H9 (cell line): Measurements from ENCODE around the gene ZMYND8. TPM values are rescaled to one million over a fixed set of nuclear protein-coding genes. Genes with fewer than 3 reads are reported as not detected.

ENCODE experiments used
- DNase-seq: peaks from one replicate; pipeline ENCODE4 v3.0.0-alpha.2; 2017
- H2AFZ ChIP-seq: one replicate; pipeline ENCODE4 v1.6.1; 2013; ENCODE audit warnings: mild to moderate bottlenecking, low read length, control low read depth, moderate library complexity
- H2AK5ac ChIP-seq: 2 replicates; pipeline ENCODE4 v1.6.1; 2013; ENCODE audit warnings: low read length, control low read depth, mixed read lengths; ENCODE audit not compliant: insufficient read length
- H2BK120ac ChIP-seq: one replicate; pipeline ENCODE4 v1.6.1; 2013; ENCODE audit warnings: low read depth, mild to moderate bottlenecking, low read length, control low read depth, inconsistent platforms; ENCODE audit not compliant: poor library complexity, severe bottlenecking
- H2BK12ac ChIP-seq: 2 replicates; pipeline ENCODE4 v1.6.1; 2013; ENCODE audit warnings: low read length, control low read depth, mixed read lengths, low read depth; ENCODE audit not compliant: insufficient read length
- H2BK15ac ChIP-seq: 2 replicates; pipeline ENCODE4 v1.6.1; 2013; ENCODE audit warnings: low read depth, low read length, control low read depth
- H2BK20ac ChIP-seq: one replicate; pipeline ENCODE4 v1.6.1; 2013; ENCODE audit warnings: low read depth, mild to moderate bottlenecking, low read length, control low read depth, inconsistent platforms; ENCODE audit not compliant: poor library complexity, severe bottlenecking
- H2BK5ac ChIP-seq: 2 replicates; pipeline ENCODE4 v1.6.1; 2013; ENCODE audit warnings: low read length, control low read depth, mixed read lengths; ENCODE audit not compliant: insufficient read length
- H3K14ac ChIP-seq: 2 replicates; pipeline ENCODE4 v1.6.1; 2013; ENCODE audit warnings: low read length, control low read depth; ENCODE audit not compliant: insufficient read depth
- H3K18ac ChIP-seq: 2 replicates; pipeline ENCODE4 v1.6.1; 2013; ENCODE audit warnings: low read depth, mild to moderate bottlenecking, mixed read lengths, low read length, control low read depth; ENCODE audit not compliant: insufficient read length
- H3K23ac ChIP-seq: 2 replicates; pipeline ENCODE4 v1.6.1; 2013; ENCODE audit warnings: low read length, control low read depth, mixed read lengths, low read depth; ENCODE audit not compliant: insufficient read length
- H3K23me2 ChIP-seq: 2 replicates; pipeline ENCODE4 v1.6.1; 2013; ENCODE audit warnings: low read depth, mild to moderate bottlenecking, mixed read lengths, low read length, control low read depth; ENCODE audit not compliant: insufficient read length, poor library complexity, severe bottlenecking
- H3K27ac ChIP-seq: 2 replicates; pipeline ENCODE4 v1.5.1; 2013; ENCODE audit warnings: low read length, control low read depth, mixed read lengths, low read depth; ENCODE audit not compliant: insufficient read length
- H3K27me3 ChIP-seq: 2 replicates; pipeline ENCODE4 v1.6.1; 2013; ENCODE audit warnings: low read length, control low read depth, inconsistent platforms; ENCODE audit not compliant: insufficient read depth
- H3K4ac ChIP-seq: 2 replicates; pipeline ENCODE4 v1.6.1; 2013; ENCODE audit warnings: low read depth, mild to moderate bottlenecking, control low read depth, inconsistent platforms, low read length, moderate library complexity
- H3K4me1 ChIP-seq: 2 replicates; pipeline ENCODE4 v1.6.1; 2013; ENCODE audit warnings: low read length, control low read depth, inconsistent platforms; ENCODE audit not compliant: insufficient read depth
- H3K4me2 ChIP-seq: 2 replicates; pipeline ENCODE4 v1.6.1; 2013; ENCODE audit warnings: low read length, control low read depth, mixed read lengths; ENCODE audit not compliant: insufficient read length, insufficient read depth
- H3K56ac ChIP-seq: 2 replicates; pipeline ENCODE4 v1.6.1; 2013; ENCODE audit warnings: low read depth, mild to moderate bottlenecking, mixed read lengths, low read length, control low read depth; ENCODE audit not compliant: insufficient read length
- H3K79me1 ChIP-seq: 2 replicates; pipeline ENCODE4 v1.6.1; 2013; ENCODE audit warnings: low read depth, mild to moderate bottlenecking, moderate library complexity, low read length, control low read depth, inconsistent platforms; ENCODE audit not compliant: insufficient read depth, poor library complexity, severe bottlenecking
- H3K79me2 ChIP-seq: 2 replicates; pipeline ENCODE4 v1.6.1; 2013; ENCODE audit warnings: low read length, control low read depth, inconsistent platforms; ENCODE audit not compliant: insufficient read depth
- H3K9ac ChIP-seq: 2 replicates; pipeline ENCODE4 v1.6.1; 2013; ENCODE audit warnings: low read length, control low read depth, mixed read lengths; ENCODE audit not compliant: insufficient read length; ENCODE audit errors: extremely low read depth
- H3K9me3 ChIP-seq: one replicate; pipeline ENCODE4 v1.6.1; 2013; ENCODE audit warnings: low read depth, low read length, inconsistent platforms; ENCODE audit not compliant: control insufficient read depth
- H3T11ph ChIP-seq: one replicate; pipeline ENCODE4 v1.6.1; 2013; ENCODE audit warnings: mild to moderate bottlenecking, low read length, control low read depth, inconsistent platforms
- H4K20me1 ChIP-seq: one replicate; pipeline ENCODE4 v1.6.1; 2013; ENCODE audit not compliant: control insufficient read depth, insufficient read length, insufficient read depth
- H4K5ac ChIP-seq: 2 replicates; pipeline ENCODE4 v1.6.1; 2013; ENCODE audit warnings: low read depth, mild to moderate bottlenecking, mixed read lengths, low read length, control low read depth; ENCODE audit not compliant: insufficient read length
- H4K8ac ChIP-seq: replicated peaks from 2 replicates; pipeline ENCODE4 v1.6.1; 2013; ENCODE audit warnings: low read length, control low read depth, mixed read lengths, low read depth; ENCODE audit not compliant: insufficient read length
- H4K91ac ChIP-seq: 2 replicates; pipeline ENCODE4 v1.6.1; 2013; ENCODE audit warnings: low read depth, mild to moderate bottlenecking, moderate library complexity, mixed read lengths, low read length, control low read depth; ENCODE audit not compliant: insufficient read length
- H3K27ac Mint-ChIP-seq, 3 experiments: 2 replicates in 2 of 3; 3 replicates in 1 of 3; pipeline ENCODE4 v1.8.0; 2020 to 2021; ENCODE audit warnings: mixed read lengths in 3 of 3, mild to moderate bottlenecking in 1 of 3, moderate library complexity in 1 of 3
- H3K27me3 Mint-ChIP-seq: 2 replicates; pipeline ENCODE4 v1.8.0; 2021; ENCODE audit warnings: low read depth, mild to moderate bottlenecking, moderate library complexity, mixed read lengths
- H3K36me3 Mint-ChIP-seq, 3 experiments: 2 replicates in 2 of 3; 3 replicates in 1 of 3; pipeline ENCODE4 v1.8.0; 2020 to 2021; ENCODE audit warnings: low read depth in 3 of 3, mixed read lengths in 3 of 3; ENCODE audit not compliant: insufficient read depth in 1 of 3
- H3K4me1 Mint-ChIP-seq, 2 experiments: 2 replicates each; pipeline ENCODE4 v1.8.0; 2020; ENCODE audit warnings: mixed read lengths in 2 of 2
- H3K4me3 Mint-ChIP-seq, 2 experiments: 2 replicates in 1 of 2; 3 replicates in 1 of 2; pipeline ENCODE4 v1.8.0; 2020 to 2021; ENCODE audit warnings: mild to moderate bottlenecking in 2 of 2, mixed read lengths in 2 of 2, moderate library complexity in 1 of 2
- H3K9me3 Mint-ChIP-seq, 2 experiments: 2 replicates in 1 of 2; 3 replicates in 1 of 2; pipeline ENCODE4 v1.8.0; 2020; ENCODE audit warnings: mild to moderate bottlenecking in 2 of 2, mixed read lengths in 2 of 2, moderate library complexity in 1 of 2
- CTCF ChIP-seq: fragments of 200-600 bp; sonication (generic); conservative IDR thresholded peaks from 3 replicates; pipeline ENCODE4 v1.8.0; 2021; ENCODE audit warnings: antibody characterized with exemption, mild to moderate bottlenecking
- WGBS: extraction: QIAGEN DNeasy Blood & Tissue Kit; methylation state at CpG from one replicate; pipeline ENCODE4 v1.1.7; 2013; ENCODE audit warnings: missing lambda C conversion rate, low lambda C conversion rate, mixed read lengths; ENCODE audit not compliant: insufficient read length; ENCODE audit errors: extremely low coverage; 5-methylcytosine and 5-hydroxymethylcytosine counted together
- total RNA-seq: library from RNA; stranded (reverse); gene quantifications from 2 replicates; pipeline ENCODE4 v1.2.1, GENCODE V29; 2021

Gene ZMYND8
- total RNA-seq, 1 experiment from 2014 or later, result 158 TPM

GRCh38 chr20:47220161-47220582, 136.3 kb downstream of the ZMYND8 start:
- Histone ChIP-seq H3K27ac (no peak overlapping the region), H3K4me2 (no peak overlapping the region), H2AFZ (no peak overlapping the region), H2BK120ac (no peak overlapping the region), H3K79me2 (peaks cover 4% of the 10 kb centered on the region), H3K4me1 (no peaks in the 10 kb centered on the region), H3K9me3 (no peaks in the 10 kb centered on the region), H3K79me1 (peaks cover 4% of the 10 kb centered on the region), H3K56ac (no peak overlapping the region), H3K27me3 (no peaks in the 10 kb centered on the region), H4K5ac (no peak overlapping the region), H2BK20ac (no peak overlapping the region), H3K23ac (no peak overlapping the region), H2BK12ac (no peak overlapping the region), H2BK15ac (no peak overlapping the region), H4K91ac (no peak overlapping the region), H3T11ph (no peak overlapping the region), H2BK5ac (no peak overlapping the region), H4K20me1 (no peaks in the 10 kb centered on the region), H3K14ac (no peak overlapping the region), H3K4ac (no peak overlapping the region), H3K23me2 (no peaks in the 10 kb centered on the region), H4K8ac (no peak overlapping the region), H2AK5ac (no peak overlapping the region), H3K18ac (no peak overlapping the region), H3K9ac (no peak overlapping the region)
- WGBS, result no CpG with 5 or more reads among the region's 8 CpGs
- DNase-seq, result peak; percentile 53
- TF ChIP-seq CTCF, result peak; percentile 77
- no peaks in the 10 kb centered on the region; a peak in 1 of 5 replicates for H3K9me3 Mint-ChIP-seq
- peak overlapping the region in 1 of 3 experiments; percentile 46; a peak in 3 of 7 replicates for H3K27ac Mint-ChIP-seq
- no peak overlapping the region for H3K4me3 Mint-ChIP-seq
- peaks cover 67 to 85% (median 81%) of the 10 kb centered on the region in 3 experiments for H3K36me3 Mint-ChIP-seq
- no peaks in the 10 kb centered on the region; the same call in 1 of the 2 replicates for H3K27me3 Mint-ChIP-seq
- peaks cover 4 to 10% of the 10 kb centered on the region in 2 experiments; a peak in 3 of 4 replicates for H3K4me1 Mint-ChIP-seq
